ENCODE results near the gene HEXIM2.
"Not testable (repeated sequence)": the region's sequence is repeated elsewhere in the genome, so short reads cannot be mapped to it uniquely, and the experiment has no call there.

HEXIM2 gene, protein sequence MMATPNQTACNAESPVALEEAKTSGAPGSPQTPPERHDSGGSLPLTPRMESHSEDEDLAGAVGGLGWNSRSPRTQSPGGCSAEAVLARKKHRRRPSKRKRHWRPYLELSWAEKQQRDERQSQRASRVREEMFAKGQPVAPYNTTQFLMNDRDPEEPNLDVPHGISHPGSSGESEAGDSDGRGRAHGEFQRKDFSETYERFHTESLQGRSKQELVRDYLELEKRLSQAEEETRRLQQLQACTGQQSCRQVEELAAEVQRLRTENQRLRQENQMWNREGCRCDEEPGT

DNA sequence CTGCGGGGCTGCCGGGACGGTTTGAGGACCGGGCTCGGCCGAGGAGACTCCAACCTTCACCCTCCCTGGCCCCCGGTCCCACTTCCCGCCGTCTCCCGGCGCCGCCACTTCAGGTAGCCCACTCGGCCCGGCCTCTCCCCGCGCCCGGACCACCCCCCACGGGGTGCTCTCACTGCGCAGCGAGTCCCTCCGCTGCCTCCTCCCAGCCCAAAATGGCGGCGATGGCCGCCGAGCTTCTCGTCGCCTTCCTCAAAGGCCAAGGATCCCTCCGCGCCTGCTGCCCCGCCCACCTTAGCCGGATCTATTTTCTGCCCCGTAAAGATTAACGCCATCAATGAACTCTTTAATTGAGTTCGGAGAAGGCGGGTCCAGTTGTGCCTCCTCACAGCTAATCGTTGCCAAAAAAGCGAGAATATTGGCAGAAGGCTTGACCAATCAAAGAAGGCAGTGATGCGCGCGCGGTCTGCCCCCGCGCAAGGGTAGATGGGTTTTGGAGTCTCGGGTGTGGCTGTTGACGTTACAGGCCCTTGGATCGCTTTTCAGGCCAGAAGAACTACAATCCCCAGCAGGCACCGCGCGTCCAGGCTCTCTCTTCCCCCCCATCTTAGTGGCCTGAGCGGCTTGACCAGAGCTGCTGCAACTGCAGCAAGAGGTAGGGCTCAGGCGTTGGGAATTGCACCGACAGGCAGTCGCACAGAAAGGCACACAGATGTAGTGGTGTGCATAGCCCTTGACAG lies at the start of gene HEXIM2:
TSS of gene HEXIM2 (plus strand) at position 588 of the 737 bp plus-strand sequence. CDS start 919 bp downstream, outside the sequence.
- peak; percentile 100 for DNase-seq (ENCODE audit: low spot score)

DNA sequence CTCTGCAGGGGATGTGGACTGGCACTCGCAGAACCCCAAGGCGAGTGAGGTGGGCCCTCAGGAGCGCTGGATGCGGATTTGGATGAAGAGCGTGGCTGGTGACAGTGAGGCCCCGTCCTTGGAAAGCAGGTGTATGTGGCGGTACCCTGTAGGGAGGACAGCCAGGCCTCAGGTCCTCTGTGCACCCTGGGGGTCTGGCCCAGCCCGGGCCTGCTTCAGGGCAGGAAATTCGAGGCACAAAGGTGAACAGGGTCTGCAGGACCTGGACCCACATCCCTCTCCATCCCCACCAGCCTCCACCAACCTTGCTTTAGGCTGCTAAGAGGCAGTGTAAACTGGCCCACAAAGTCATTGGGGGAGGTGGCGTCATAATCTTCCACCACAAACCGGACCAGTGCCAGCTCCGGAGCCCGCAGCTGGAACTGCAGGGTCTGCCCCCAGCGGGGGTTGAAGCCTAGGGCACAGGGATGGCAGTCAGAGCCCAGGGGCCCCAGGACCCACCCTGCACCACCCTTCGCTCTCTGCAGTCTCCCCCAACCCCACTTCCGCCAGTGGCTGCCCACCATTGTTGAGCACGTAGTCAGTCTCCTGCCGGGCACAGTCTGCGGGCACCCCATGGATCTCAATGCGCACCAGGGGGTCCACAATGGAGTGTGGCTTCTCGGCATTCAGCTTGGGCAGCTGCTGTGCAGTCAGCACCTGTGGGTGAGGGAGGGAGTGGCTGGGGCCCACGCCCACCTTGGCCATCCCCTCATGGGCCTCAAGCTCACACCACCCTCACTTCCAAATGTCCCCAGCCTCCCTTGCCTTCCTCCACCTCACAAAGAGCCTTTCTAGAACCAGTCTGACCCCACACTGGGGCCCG lies 48.9 kb upstream of the HEXIM2 start:
- no peak for DNase-seq (ENCODE audit: low spot score)

DNA sequence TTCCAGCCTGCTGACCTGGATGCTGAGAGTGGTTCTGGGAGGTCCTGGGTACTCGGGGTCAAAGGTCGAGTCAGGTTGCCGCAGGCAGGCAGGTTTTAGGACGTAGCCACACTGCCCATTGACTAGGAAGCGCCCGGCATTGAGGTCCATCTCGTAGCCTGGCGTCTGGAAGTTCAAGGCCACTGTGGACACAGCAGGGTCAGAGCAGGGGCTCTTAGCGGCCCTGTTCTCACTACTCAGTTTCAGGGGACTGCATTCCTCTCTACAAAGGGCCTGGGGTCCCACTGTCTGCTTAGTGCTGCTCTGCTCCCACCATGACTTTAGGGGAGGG lies 48.3 kb upstream of the HEXIM2 start:
- DNase-seq (ENCODE audit: low spot score), result no peak

DNA sequence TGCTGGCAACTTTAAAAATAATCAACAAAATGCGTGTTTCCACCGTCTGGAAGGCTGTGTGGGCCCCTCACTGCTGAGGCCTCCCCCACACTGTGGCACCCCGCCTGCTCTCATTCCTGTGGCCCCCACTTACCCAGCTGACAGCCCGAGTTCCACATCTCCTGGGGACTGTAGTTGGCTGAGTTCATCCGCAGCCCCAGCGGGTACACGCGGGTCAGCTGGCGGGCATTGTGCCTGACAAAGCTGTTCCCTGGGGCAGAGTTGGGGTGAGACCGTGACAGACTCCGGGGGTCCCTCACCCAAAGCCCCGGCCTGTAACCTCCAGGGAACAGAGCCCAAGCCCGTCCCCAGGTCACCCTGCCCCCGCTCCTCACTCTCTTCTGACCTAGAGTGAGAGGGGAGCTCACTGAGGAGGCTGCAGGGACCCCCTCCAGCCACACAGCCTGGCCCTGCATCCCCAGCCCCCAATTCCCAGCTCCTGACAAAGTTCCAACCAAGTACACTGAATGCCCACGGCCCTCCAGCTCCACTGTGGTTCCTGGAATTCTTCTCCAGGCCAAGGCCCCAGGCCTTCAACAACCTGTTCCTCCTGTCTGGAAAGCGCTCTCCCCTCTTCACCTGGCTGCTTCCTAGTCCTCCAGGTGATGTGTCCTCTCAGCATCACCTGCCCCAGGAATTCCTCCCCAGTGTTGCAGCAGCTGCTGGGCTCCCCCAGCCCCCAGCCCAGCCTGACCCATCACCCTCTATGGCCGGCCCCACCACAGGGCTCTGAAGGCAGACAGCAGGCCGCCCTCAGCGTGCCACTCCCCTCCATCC lies 47.4 kb upstream of the HEXIM2 start:
- DNase-seq (ENCODE audit: low spot score), result no peak

DNA sequence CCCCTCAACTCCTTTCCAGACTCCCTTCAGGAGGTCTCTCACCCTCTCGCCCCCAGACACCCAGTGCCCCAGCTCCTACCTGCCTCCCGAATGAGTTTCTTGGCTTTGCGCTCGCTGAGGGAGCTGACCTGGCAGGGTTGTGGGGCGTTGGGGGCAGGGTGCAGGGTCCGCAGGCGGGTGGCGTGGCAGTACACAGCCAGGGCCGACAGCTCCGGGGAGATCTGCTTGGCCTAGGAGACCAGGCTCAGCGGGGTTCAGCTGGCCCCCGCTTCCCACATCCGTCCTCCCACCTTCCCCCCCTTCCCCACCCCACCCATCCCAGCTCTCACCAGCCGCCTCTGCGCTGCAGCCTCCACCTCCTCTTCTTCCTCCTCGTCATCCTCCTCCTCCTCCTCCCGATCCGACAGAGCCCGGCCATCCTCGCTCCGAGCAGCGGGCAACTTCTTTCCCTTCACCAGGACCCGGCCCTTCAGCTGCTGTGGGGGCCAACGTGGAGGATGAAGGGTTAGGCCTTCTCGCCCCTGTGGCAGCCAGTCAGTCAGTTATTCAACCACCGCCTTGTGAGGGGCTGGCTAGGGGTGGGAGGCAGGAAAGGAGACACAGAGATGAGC lies 46.6 kb upstream of the HEXIM2 start:
- no peak for DNase-seq (ENCODE audit: low spot score)

DNA sequence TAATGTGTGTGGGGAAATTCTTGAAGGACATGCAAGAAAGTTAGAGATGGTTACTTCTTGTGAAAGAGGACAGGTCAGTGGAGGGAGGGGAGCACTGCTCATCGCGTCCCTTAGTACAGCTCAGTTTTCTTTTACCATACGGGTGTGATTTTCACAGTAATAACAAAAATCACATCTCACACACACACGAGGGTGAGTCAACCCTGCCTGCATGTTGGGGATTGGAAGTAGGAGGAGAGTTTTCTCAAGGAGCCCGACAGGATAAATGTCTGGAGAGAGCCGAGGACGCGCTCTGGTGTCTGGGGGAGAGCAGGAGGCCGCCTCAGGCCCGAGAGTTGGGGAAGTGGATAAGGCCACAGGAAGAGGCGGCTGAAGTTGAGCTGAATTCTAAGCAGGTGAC lies 45.8 kb upstream of the HEXIM2 start:
- no peak for DNase-seq (ENCODE audit: low spot score)

DNA sequence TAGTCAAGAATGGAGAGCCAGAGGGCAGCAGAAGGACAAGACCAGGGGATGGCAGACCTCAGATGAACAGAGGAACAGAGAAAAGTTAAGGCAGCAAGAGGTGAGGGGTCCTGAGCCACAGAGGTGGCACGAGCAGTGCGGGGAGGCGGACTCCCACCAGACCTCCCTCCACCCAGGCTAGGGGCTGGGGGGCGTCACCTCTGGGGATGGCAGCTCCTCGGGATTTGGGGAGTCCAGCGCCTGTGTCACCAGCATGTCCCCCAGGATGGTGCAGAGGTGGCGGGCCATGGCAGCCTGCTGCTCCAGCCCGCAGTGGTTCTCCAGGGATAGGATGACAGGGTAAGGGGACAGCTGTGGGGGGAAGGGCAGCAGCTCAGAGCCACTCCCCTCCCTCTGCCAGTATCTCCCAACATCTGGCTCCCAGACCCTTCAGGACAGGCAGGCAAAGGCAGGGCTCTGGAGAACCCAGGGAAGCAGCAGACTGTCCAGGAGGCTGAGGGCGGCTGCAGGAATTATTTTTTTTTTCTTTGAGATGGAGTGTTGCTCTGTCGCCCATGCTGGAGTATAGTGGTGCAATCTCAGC lies 45.1 kb upstream of the HEXIM2 start:
- DNase-seq (ENCODE audit: low spot score), result no peak

DNA sequence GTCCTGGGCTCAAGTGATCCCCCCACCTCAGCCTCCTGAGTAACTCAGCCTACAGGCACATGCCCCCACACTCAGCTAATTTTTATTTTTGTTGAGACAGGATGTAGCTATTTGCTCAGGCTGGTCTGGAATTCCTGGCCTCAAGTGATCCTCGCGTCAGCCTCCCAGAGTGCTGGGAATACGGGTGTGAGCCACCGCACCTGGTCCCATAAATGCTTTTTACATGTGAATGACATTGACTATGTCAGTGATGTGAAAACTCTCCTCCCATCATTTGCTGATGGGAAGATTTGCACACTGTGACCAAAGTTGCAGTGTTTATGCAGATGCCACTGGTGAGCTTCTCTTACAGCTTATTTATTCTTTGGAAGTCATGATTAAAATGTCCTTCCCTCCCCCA lies 44.3 kb upstream of the HEXIM2 start:
- no peak for DNase-seq (ENCODE audit: low spot score)

DNA sequence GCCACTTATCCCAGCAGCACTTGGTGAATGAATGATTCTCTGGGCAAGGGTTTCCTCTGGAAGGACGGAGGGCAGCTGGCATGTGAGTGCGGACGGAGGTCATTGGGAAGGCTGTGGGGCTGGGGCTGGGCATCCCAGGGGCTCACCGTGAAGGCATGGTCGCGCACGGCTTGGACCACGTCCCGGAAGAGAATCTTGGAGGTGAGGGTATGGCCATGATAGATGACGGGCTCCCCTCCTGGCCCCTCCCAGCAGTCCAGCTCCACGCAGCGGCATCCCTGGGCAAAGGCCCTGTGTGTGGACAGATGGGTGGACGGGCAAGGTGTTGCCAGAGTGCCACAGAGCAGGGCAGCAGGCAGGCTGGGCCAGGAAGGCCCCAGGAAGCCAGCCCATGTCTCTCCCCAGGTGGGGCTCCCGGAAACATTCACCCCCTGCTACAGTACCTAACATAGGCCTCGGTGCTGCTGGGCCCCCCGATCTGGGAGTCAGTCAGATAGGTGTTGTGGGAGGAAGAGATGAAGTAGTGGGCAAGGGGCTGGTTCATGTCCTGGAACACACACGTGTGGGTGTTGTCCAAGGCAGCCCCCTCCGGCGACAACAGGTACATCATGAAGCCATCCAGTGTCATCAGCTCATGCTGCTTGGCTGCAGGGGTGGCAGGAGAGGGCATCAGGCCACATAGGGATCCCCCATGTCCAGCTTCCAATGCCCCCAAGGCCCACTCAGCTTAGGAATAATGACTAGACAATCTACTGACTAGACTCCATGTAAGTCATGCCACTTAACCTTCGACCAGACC lies 43.6 kb upstream of the HEXIM2 start:
- no peak for DNase-seq (ENCODE audit: low spot score)

DNA sequence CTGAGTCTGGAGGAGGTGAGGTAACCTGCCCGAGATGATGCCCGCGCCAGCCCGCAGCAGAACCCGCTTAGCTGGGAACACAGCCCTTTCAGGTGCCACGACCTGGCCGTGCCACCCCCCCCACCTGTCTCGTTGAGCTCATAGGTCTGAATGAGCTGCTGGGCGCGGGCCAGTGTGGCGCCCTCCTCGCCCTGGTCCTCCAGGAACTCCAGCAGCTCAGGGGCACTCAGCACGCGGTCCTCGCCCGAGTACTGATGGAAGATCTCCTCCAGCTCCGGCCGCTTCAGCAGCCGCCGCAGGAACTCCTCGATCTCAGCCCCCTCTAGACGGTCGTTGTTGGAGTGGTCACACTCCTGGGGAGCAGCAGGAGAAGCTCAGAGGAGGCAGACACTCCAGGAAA lies 43.0 kb upstream of the HEXIM2 start:
- DNase-seq (ENCODE audit: low spot score), result no peak

DNA sequence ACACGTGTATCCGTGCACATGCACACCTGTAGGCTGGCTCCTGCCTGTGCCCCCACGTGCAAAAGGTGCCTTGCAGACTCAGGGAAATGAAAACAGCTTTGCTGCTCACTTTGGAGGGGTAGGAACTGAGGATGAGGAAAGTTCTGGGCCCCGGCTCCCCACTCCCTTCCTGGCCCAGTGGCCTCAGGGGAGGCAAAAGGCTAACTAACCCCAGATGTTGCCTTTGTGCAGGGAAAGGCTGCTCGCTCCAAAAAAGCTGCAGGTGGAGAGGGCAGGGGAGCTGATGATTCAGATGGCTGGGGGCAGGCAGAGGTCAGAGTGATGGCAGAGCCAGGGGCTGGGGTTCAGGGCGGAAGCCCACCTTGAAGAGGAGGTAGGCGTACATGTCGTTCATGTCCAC lies 41.7 kb upstream of the HEXIM2 start:
- DNase-seq (ENCODE audit: low spot score), result no peak

DNA sequence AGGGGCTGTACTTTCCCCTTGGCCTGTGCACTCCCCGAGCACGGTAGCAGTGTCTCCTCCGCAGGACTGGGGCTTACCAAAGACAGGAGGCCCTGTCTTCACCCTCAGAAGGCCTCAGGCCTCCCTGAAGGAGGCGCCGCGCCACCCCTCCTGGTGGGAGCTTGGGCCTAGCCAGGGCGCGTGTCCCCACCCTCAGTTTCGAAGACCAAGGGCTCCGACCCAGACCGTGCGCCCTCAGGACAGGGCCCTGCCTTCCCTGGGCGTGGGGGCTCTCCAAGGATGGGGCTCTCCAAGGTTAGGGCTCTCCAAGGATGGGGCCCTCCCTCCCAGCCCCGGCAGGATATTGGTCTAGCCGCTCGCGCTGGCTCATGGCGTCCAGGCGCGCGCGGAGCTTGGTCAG lies 41.1 kb upstream of the HEXIM2 start:
- no peak for DNase-seq (ENCODE audit: low spot score)

DNA sequence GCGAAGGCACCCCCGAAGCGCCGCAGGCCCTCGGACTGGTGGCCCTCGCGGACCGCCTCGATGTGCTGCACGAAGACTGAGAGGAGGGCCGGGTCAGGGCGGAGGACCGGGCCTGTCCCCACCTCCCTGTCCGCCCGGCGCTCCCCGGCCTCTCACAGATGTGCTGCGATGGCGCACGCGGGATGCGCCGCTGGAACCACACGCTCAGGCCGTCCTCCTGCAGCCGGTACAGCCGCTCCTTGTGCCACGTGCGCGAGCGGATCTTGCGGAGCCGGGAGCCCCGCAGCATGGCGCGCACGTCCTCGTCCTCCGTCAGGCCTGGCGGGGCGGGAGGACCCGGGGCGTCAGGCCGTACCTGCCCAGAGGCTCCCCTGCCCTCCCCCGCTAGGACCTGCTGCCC lies 40.6 kb upstream of the HEXIM2 start:
- no peak for DNase-seq (ENCODE audit: low spot score)

DNA sequence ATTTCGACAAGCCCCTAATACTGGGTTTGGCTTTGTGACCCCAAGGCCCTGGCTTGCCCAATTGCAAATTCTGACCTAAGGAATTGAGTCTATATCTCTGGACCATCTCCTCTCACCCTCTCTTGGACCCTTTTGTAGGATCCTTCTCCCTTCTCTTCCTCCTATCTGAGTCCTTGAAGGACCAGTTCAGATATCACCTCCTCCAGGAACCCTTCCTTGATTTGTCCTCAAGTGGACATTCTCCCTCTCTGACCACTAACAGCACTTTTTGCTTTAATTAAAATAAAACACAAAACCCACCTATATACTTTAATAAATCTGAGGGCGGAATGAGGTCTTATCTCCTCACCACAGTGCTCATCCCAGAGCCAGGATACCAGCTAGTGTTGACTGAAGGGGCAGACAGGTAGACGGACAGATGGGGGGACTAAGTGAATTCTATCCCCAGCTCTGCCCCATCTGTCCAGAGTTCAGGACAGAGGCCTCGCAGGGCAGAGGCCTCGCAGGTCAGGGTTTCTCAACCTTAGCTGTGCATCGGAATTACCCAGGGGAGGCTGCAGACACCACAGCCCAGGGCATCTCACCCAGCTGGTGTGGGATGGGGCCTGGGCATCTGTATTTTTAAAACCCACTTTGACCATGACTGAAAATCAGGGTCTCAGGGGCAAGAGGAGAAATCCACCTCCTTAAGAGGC lies 38.5 kb upstream of the HEXIM2 start:
- DNase-seq (ENCODE audit: low spot score), result no peak

DNA sequence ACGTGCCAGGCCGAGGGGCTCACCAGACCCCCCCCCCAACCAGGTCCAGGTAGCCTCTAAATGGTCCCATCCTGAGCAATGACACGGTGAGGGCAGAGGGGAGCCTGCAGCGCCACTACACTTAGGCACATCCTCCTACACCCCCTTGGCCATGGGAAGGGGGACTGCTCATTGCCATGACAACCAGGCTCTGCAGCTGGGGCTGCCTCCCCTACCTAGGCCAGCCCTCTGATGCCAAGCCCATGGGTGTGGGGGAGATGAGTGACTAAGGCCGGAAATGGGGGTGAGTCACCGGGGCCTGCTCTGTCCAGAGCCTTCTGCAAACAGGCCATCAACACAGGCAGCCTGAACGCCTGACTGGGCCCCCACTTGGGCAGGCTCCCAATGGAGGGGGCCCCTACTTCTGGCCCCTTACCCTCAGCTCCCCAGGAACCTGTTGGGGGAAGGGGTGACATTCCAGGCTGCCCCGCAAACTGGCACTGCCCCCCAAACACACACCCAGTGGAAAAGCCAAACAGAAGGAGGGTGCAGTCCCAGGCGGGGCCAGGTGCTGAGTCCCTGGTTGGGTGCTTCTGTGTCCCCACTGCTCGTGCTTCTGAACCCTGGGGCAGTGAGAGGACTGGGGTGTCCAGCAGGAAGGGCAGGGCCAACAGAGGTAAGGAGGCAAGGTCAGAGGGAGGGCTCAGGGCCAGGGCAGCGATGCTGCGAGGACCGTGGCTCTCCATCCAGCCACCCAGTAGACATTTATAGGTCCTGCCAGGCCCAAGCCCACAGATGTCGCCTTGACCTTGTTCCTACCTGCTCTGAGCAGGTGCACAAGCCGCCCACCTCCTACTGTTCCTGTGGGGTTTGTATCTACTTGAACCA lies 37.5 kb upstream of the HEXIM2 start:
- DNase-seq (ENCODE audit: low spot score), result peak; percentile 89

DNA sequence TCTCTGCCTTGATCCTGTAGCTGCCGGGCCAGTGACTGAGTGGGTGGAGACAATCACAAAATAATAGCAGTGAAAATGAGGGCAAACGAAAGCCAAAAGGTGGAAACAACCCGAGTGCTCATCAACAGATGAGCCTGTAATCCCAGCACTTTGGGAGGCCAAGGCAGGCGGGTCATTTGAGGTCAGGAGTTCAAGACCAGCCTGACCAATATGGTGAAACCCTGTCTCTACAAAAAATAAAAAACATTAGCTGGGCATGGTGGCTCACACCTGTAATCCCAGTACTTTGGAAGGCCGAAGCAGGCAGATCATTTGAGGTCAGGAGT lies 36.9 kb upstream of the HEXIM2 start:
- DNase-seq (ENCODE audit: low spot score), result not testable (repeated sequence)

DNA sequence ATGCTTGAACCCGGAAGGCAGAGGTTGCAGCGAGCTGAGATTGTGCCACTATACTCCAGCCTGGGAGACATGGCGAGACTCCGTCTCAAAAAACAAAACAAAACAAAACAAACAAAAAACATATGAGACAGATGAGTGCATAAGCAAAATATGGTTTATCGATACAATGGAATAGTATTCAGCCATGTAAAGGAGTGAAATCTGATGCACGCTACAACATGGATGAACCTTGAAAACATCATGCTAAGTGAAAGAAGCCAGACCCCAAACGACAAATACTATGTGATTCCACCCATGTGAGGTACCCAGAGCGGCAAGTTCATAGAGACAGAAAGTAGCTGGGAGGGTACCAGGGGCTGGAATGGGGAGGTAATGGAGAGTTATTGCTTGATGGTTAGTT lies 36.2 kb upstream of the HEXIM2 start:
- DNase-seq (ENCODE audit: low spot score), result no peak

DNA sequence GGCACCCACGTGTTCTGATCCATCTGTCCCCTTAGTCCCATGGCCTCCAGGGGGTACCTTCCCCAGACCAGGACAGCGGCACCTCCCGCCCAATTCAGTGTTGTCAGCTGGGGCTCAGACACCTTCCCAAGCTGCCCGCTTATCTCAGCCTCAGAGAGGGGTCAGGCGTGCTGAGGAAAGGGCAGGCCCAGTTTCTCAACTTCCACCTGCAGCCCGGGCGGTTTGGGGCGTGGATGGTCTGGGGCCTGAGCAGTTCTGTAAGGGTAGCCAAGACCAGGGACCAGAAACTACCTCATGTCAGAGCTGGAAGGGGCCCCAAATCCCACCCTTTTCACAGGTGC lies 34.5 kb upstream of the HEXIM2 start:
- DNase-seq (ENCODE audit: low spot score), result no peak
